Activated CD4-positive, alpha-beta T cell treated with anti-CD3 and anti-CD28 coated beads for 4 hours (primary cell): ENCODE data around the gene ZC2HC1B.

ENCODE experiments used
- DNase-seq, 2 donors: peaks; one replicate each; pipeline ENCODE4 v3.0.0-alpha.2; 2020

Gene ZC2HC1B

GRCh38 chr6:143936778-143937667, 72.7 kb downstream of the ZC2HC1B start:
- DNase-seq, result no peak

GRCh38 chr6:143937668-143937970, 73.3 kb downstream of the ZC2HC1B start:
- no peak for DNase-seq

GRCh38 chr6:143939364-143939763, 75.1 kb downstream of the ZC2HC1B start:
- DNase-seq, result no peak

- DNase-seq, result peak; percentile 47 to 54
These were observed 75.8 kb downstream of the ZC2HC1B start for GRCh38 chr6:143940011-143940597.

GRCh38 chr6:143941852-143942627, 77.8 kb downstream of the ZC2HC1B start:
- peak; percentile 40 to 44 for DNase-seq

GRCh38 chr6:143948208-143948607, 83.9 kb downstream of the ZC2HC1B start:
- DNase-seq, result no peak

GRCh38 chr6:143949535-143949934, 85.3 kb downstream of the ZC2HC1B start:
- no peak for DNase-seq

GRCh38 chr6:143949962-143950361, 85.7 kb downstream of the ZC2HC1B start:
- no peak for DNase-seq

- DNase-seq, result no peak
These were observed 86.6 kb downstream of the ZC2HC1B start for GRCh38 chr6:143950875-143951274.

GRCh38 chr6:143952060-143952778, 87.9 kb downstream of the ZC2HC1B start:
- DNase-seq, result no peak

- no peak for DNase-seq
These were observed 88.8 kb downstream of the ZC2HC1B start for GRCh38 chr6:143952947-143953701.

- no peak for DNase-seq
These were observed 89.6 kb downstream of the ZC2HC1B start for GRCh38 chr6:143953922-143954321.

GRCh38 chr6:143955971-143956370, 91.7 kb downstream of the ZC2HC1B start:
- no peak for DNase-seq

GRCh38 chr6:143957679-143958274, 93.5 kb downstream of the ZC2HC1B start:
- DNase-seq, result no peak

GRCh38 chr6:143958839-143959399, 94.6 kb downstream of the ZC2HC1B start:
- DNase-seq, result no peak

- no peak for DNase-seq
These were observed 95.7 kb downstream of the ZC2HC1B start for GRCh38 chr6:143959927-143960326.

GRCh38 chr6:143961066-143961465, 96.8 kb downstream of the ZC2HC1B start:
- DNase-seq, result no peak

- DNase-seq, result no peak
These were observed 97.9 kb downstream of the ZC2HC1B start for GRCh38 chr6:143961886-143962878.

GRCh38 chr6:143963158-143963919, 99.1 kb downstream of the ZC2HC1B start:
- no peak for DNase-seq
